Measurements from ENCODE around the gene SELENOI.

GRCh38 chr2:26411419-26411818, 65.5 kb downstream of the SELENOI start:
- TF ChIP-seq CTCF (IDR thresholded peaks at IDR 0.05) (no peak), ZFX (IDR thresholded peaks at IDR 0.05; ENCODE audit: borderline replicate concordance) (no peak)

All from 22Rv1 (cell line).